ENCODE data around the gene LRRC2.

Gene LRRC2

DNA sequence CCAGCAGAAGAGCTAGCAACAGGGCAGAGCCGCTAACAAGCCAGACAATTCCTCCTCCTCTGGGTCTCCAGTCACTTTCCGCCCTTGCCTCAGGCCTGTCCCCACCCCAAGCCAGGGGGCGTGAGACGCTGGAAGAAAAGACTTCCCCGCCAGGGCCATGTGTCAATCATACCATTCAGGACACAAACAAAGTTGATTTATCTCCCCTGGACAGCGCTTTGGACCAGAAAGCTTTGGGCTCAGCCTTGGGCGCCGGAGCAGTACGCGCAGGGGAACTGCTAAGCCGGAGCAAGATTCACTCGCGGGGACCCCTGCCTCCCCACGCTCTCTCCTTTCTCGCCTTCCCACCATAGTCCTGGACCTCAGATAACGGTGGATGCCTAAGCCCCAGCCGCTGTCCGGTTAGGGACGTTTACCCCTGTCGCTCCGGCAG is 479 bp downstream of the LRRC2 start:
- peak overlapping the region; percentile 45 for H3K4me3 ChIP-seq (ENCODE audit: low read depth, low read length)
- no peak for DNase-seq (ENCODE audit: low read depth)
- TF ChIP-seq, protein P1, sequence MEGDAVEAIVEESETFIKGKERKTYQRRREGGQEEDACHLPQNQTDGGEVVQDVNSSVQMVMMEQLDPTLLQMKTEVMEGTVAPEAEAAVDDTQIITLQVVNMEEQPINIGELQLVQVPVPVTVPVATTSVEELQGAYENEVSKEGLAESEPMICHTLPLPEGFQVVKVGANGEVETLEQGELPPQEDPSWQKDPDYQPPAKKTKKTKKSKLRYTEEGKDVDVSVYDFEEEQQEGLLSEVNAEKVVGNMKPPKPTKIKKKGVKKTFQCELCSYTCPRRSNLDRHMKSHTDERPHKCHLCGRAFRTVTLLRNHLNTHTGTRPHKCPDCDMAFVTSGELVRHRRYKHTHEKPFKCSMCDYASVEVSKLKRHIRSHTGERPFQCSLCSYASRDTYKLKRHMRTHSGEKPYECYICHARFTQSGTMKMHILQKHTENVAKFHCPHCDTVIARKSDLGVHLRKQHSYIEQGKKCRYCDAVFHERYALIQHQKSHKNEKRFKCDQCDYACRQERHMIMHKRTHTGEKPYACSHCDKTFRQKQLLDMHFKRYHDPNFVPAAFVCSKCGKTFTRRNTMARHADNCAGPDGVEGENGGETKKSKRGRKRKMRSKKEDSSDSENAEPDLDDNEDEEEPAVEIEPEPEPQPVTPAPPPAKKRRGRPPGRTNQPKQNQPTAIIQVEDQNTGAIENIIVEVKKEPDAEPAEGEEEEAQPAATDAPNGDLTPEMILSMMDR (IDR thresholded peaks at IDR 0.05; ENCODE audit: low read depth, low read length, missing control alignments), result no peak
- in situ Hi-C loops (cut with HindIII; ENCODE audit: low sequenced_read_pairs), result no loop called here

DNA sequence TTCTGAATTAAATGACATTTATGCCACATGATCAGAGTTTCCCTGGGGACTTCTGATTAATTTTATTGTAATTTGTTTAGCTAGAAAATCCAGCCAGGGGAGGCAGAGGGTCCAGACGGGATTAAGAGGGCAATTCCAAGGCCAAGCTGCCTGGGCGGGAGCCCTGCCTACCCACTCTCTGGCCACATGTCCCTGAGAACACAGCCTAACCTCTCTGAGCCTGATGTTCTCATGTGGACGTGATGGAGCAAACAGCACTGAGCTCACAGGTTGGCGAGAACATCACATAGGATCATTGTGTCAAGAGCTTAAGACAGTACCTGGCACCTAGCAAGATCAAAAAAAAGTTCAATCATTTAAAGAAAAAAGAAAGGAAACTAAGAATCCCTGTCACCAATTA is 1.0 kb downstream of the LRRC2 start:
- in situ Hi-C loops (cut with HindIII; ENCODE audit: low sequenced_read_pairs), result no loop called here
- DNase-seq (ENCODE audit: low read depth), result no peak
- H3K4me3 ChIP-seq (ENCODE audit: low read depth, low read length), result no peak overlapping the region
- TF ChIP-seq, protein P1 (IDR thresholded peaks at IDR 0.05; ENCODE audit: low read depth, low read length, missing control alignments), result no peak

DNA sequence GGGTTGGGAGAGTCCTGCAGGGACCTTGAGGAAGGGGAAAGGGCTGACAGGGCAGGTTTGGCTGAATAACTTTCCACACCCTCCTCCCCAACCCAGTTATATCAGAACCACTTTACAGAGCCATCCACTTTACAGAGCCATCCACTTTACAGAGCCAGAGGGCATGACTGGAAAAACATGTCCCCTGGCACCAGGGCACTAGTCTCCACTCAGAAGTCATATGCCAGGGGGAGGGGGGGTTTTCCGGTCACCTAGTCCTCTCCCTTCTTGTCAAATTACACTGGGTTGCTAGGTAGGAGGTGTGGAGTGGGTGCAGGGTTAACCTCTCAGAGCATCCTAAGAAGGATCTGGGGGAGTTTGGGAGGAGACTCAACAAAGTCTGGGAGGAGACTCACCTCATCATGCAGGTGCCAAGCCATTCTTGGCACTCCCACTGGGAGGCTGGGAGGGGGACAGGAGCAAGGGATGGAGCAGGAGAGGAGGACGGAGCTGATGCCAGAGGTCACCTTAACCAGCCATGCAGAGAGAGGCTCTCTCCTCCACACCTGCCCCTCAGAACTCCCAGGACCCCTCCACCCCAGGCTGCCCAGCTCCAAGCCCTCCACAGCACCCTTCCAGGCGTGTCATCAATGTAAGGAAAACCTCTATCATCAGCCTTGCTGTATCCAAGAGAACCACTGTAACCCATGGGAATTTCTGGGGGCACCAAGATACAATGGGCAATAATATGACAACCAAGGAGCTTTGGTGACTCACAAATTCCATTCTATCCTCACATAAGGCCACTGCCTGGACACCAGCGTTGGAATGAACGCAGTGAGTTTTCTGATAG is 1.7 kb downstream of the LRRC2 start:
- no peak for DNase-seq (ENCODE audit: low read depth)
- H3K4me3 ChIP-seq (ENCODE audit: low read depth, low read length), result no peak overlapping the region
- TF ChIP-seq, protein P1 (IDR thresholded peaks at IDR 0.05; ENCODE audit: low read depth, low read length, missing control alignments), result no peak
- in situ Hi-C loops (cut with HindIII; ENCODE audit: low sequenced_read_pairs), result no loop called here

DNA sequence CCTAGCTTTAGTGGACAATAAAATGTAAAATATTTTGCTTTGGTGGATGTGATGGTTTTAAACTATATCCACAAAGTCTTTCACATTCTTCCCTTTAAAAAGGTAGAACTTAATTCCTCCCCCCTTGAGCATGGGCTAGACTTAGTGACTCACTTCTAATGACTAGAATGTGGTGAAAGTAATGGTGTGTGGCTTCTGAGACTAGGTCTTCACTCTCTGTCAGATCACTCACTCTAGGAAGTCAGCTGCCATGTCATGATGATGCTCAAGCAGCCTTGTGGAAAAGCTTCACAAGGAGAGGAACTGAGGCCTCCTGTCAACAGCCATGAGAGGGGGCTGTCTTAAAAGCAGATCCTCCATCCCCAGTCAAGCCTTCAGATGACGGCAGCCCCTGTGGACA is 4.2 kb downstream of the LRRC2 start:
- no peak overlapping the region for H3K4me3 ChIP-seq (ENCODE audit: low read depth, low read length)

DNA sequence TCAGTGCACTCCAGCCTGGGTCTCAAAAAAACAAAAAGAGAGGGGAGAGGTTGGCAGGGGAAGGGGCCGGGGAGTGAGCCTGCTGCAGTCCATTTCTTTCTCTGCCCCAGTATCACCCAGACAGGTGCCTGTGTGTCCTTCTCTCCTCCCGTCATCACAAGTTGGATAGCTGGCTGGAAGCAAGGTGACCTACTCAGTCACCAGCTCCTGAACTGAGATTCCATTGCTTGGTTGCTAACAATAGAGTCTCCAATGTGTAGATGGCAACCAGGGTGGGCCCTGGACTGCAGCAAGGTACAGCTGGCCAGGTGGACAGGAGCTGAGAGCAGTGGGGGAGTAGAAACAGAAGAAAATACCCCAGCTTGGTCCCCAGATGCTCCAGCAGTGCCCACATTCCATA is 4.6 kb downstream of the LRRC2 start:
- TF ChIP-seq, protein P1 (IDR thresholded peaks at IDR 0.05; ENCODE audit: low read depth, low read length, missing control alignments), result no peak

More for the DNA sequence above, 4.2 kb downstream of the LRRC2 start:
- TF ChIP-seq, protein P1 (IDR thresholded peaks at IDR 0.05; ENCODE audit: low read depth, low read length, missing control alignments), result no peak
- in situ Hi-C loops (cut with HindIII; ENCODE audit: low sequenced_read_pairs), result no loop called here
- no peak for DNase-seq (ENCODE audit: low read depth)

DNA sequence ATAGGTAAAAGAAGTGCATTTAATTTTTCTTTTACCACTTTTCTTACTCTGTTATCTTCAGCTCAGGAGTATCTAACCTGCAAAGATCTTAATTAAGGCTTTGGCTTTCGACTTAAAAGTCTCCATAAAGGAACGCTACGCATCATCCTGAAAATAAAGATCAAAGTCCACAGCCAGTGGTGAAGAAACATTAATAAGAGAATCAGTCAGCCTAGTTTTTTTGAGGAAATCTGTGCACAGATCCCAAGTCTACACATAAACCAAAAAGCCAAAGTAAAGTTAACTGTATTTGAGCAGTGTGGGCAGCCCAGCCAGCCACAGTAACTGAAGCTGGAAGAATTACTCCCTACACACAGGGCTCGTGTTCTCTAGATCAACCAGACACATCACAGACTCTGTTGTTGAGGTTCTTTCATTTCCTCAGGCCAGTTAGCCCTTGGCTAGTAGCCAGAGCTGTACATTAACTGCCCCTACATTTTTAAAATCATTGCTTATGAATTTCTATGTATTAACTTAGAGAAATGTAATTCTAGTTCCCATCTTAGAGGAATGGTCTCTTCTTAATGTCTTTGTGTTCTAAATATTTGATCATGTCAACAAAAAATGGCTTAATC is 6.9 kb downstream of the LRRC2 start:
- in situ Hi-C loops (cut with HindIII; ENCODE audit: low sequenced_read_pairs), result no loop called here
- DNase-seq (ENCODE audit: low read depth), result no peak
- TF ChIP-seq, protein P1 (IDR thresholded peaks at IDR 0.05; ENCODE audit: low read depth, low read length, missing control alignments), result no peak
- no peak overlapping the region for H3K4me3 ChIP-seq (ENCODE audit: low read depth, low read length)

More for the DNA sequence above, 4.6 kb downstream of the LRRC2 start:
- in situ Hi-C loops (cut with HindIII; ENCODE audit: low sequenced_read_pairs), result no loop called here
- no peak for DNase-seq (ENCODE audit: low read depth)
- H3K4me3 ChIP-seq (ENCODE audit: low read depth, low read length), result no peak overlapping the region

Data from astrocyte of the cerebellum (primary cell).